ENCODE measurements around the gene STAT6.

DNA sequence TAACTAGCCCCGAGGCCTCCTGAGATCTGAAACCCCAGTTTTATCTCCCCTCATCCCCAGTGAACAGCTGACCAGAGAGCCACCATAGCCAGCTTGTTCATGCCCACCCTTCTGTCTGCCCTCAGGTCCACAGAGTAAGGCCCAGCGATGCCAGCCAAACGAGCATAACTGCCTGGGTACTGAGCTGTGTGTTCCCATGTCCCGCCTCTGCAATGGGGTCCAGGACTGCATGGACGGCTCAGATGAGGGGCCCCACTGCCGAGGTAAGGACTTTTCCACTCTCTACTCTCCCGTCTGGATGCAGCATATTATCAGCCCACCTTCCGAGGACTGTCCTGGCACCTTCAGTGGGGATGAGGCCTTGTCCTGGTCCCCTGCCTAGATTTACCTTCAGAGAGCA is 30.1 kb upstream of the STAT6 start:
- TF ChIP-seq, protein P1, sequence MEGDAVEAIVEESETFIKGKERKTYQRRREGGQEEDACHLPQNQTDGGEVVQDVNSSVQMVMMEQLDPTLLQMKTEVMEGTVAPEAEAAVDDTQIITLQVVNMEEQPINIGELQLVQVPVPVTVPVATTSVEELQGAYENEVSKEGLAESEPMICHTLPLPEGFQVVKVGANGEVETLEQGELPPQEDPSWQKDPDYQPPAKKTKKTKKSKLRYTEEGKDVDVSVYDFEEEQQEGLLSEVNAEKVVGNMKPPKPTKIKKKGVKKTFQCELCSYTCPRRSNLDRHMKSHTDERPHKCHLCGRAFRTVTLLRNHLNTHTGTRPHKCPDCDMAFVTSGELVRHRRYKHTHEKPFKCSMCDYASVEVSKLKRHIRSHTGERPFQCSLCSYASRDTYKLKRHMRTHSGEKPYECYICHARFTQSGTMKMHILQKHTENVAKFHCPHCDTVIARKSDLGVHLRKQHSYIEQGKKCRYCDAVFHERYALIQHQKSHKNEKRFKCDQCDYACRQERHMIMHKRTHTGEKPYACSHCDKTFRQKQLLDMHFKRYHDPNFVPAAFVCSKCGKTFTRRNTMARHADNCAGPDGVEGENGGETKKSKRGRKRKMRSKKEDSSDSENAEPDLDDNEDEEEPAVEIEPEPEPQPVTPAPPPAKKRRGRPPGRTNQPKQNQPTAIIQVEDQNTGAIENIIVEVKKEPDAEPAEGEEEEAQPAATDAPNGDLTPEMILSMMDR (IDR thresholded peaks at IDR 0.05), result no peak
- TF ChIP-seq, protein P2, sequence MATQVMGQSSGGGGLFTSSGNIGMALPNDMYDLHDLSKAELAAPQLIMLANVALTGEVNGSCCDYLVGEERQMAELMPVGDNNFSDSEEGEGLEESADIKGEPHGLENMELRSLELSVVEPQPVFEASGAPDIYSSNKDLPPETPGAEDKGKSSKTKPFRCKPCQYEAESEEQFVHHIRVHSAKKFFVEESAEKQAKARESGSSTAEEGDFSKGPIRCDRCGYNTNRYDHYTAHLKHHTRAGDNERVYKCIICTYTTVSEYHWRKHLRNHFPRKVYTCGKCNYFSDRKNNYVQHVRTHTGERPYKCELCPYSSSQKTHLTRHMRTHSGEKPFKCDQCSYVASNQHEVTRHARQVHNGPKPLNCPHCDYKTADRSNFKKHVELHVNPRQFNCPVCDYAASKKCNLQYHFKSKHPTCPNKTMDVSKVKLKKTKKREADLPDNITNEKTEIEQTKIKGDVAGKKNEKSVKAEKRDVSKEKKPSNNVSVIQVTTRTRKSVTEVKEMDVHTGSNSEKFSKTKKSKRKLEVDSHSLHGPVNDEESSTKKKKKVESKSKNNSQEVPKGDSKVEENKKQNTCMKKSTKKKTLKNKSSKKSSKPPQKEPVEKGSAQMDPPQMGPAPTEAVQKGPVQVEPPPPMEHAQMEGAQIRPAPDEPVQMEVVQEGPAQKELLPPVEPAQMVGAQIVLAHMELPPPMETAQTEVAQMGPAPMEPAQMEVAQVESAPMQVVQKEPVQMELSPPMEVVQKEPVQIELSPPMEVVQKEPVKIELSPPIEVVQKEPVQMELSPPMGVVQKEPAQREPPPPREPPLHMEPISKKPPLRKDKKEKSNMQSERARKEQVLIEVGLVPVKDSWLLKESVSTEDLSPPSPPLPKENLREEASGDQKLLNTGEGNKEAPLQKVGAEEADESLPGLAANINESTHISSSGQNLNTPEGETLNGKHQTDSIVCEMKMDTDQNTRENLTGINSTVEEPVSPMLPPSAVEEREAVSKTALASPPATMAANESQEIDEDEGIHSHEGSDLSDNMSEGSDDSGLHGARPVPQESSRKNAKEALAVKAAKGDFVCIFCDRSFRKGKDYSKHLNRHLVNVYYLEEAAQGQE (IDR thresholded peaks at IDR 0.05; ENCODE audit: insufficient read depth in 1 of 2, low read depth in 2 of 2, low read length in 1 of 2), result no peak
- no peak for TF ChIP-seq POLR2AphosphoS5 (IDR thresholded peaks at IDR 0.05; ENCODE audit: low read depth, low read length)
- TF ChIP-seq TCF7L2 (IDR thresholded peaks at IDR 0.05; ENCODE audit: low read depth, low read length), result no peak

All from Panc1 (cell line).